ENCODE measurements around the gene GBGT1. TPM values are rescaled to one million over a fixed set of nuclear protein-coding genes. Genes with fewer than 3 reads are reported as not detected.

GBGT1 gene
- total and polyA plus RNA-seq, 2 donors (not counting 3 experiments of a cell fraction or from before 2014, with no cell fraction given) = 35.6 to 56.3 TPM

GRCh38 chr9:133186736-133187135, 23.0 kb upstream of the GBGT1 start:
- Histone ChIP-seq H3K27ac (ENCODE audit: insufficient read depth, low read depth, low read length) (no peak overlapping the region), H3K9me1 (replicated peaks; ENCODE audit: control insufficient read depth, extremely low read depth, insufficient read depth, low read length) (no peaks in the 10 kb centered on the region), H3K79me2 (ENCODE audit: control insufficient read depth, insufficient read depth, low read length) (no peaks in the 10 kb centered on the region), H3K9me3 (replicated peaks; ENCODE audit: control insufficient read depth, insufficient read depth, low read length) (no peaks in the 10 kb centered on the region), H3K9ac (replicated peaks; ENCODE audit: extremely low read depth, insufficient read depth, low read length) (no peak overlapping the region), H3K27me3 (ENCODE audit: control insufficient read depth in 2 of 2, insufficient read depth in 2 of 2, low read length in 2 of 2) (peaks cover 5 to 9% of the 10 kb centered on the region in 2 experiments), H3K36me3 (ENCODE audit: control insufficient read depth in 2 of 2, extremely low read depth in 1 of 2, insufficient read depth in 2 of 2, low read length in 2 of 2) (no peaks in the 10 kb centered on the region), H3K4me1 (ENCODE audit: control insufficient read depth, extremely low read depth, insufficient read depth, low read length) (no peaks in the 10 kb centered on the region), H3K4me3 (replicated peaks in 1 of 3; ENCODE audit: insufficient read depth in 1 of 3, low read depth in 1 of 3, low read length in 3 of 3) (no peak overlapping the region), H2AFZ (ENCODE audit: low read depth, low read length) (no peak overlapping the region), H3K4me2 (ENCODE audit: insufficient read depth, low read length) (no peak overlapping the region), H4K20me1 (replicated peaks; ENCODE audit: control insufficient read depth, extremely low read depth, insufficient read depth, low read length) (no peaks in the 10 kb centered on the region)
- POLR2A ChIA-PET = no interaction called here
- DNase-seq (ENCODE audit: low read depth, low spot score) (no peak), FAIRE-seq (no peak)
- dilution Hi-C loops (cut with MboI; ENCODE audit: extremely low pct_ligation_motif_present, low sequenced_read_pairs) (no loop called here), intact Hi-C loops (cut with micrococcal nuclease) (loop anchor here (1.0 to 5.0 kb wide), 3 partner anchors 53 to 300 kb away; partner anchors contain the start of genes MED22 and RPL7A)
- TF ChIP-seq POLR2AphosphoS5 (IDR thresholded peaks at IDR 0.05; ENCODE audit: insufficient read depth, low read depth, low read length) = no peak
- TF ChIP-seq JUN (IDR thresholded peaks at IDR 0.05; ENCODE audit: borderline replicate concordance, insufficient read depth, insufficient read length, low read depth) = no peak
- no peak for TF ChIP-seq POLR2A (IDR thresholded peaks at IDR 0.05; ENCODE audit: low read depth, low read length)
- TF ChIP-seq GATA2 (IDR thresholded peaks at IDR 0.05; ENCODE audit: insufficient read depth, insufficient read length, low read depth, low read length) = no peak
- no peak for TF ChIP-seq EZH2 (IDR thresholded peaks at IDR 0.05; ENCODE audit: borderline replicate concordance, low read depth, low read length, severe bottlenecking)
- no TSS peak for BruUV-seq (replicated peaks)
- CTCF ChIA-PET = interaction anchor here (0.7 to 3.9 kb wide), 30 partner anchors 7 to 539 kb away, joined by 3 to 142 read pairs (median 8); partner anchors contain the start of genes GTF3C5, SLC2A6 and SURF6

GRCh38 chr9:133184971-133185370, 21.3 kb upstream of the GBGT1 start:
- intact Hi-C loops (cut with micrococcal nuclease) = loop anchor here (1.0 to 5.0 kb wide), 2 partner anchors 144 to 162 kb away; partner anchors contain the start of genes MED22 and RPL7A
- H3K4me1 ChIP-seq (ENCODE audit: control insufficient read depth, extremely low read depth, insufficient read depth, low read length) = no peaks in the 10 kb centered on the region
- H3K4me3 ChIP-seq (replicated peaks in 1 of 3; ENCODE audit: insufficient read depth in 1 of 3, low read depth in 1 of 3, low read length in 3 of 3) = no peak overlapping the region
- H3K27me3 ChIP-seq (ENCODE audit: control insufficient read depth in 2 of 2, insufficient read depth in 2 of 2, low read length in 2 of 2) = peaks cover 5 to 9% of the 10 kb centered on the region in 2 experiments
- no peaks in the 10 kb centered on the region for H4K20me1 ChIP-seq (replicated peaks; ENCODE audit: control insufficient read depth, extremely low read depth, insufficient read depth, low read length)
- no peaks in the 10 kb centered on the region for H3K36me3 ChIP-seq (ENCODE audit: control insufficient read depth in 2 of 2, extremely low read depth in 1 of 2, insufficient read depth in 2 of 2, low read length in 2 of 2)
- dilution Hi-C loops (cut with MboI; ENCODE audit: extremely low pct_ligation_motif_present, low sequenced_read_pairs) = no loop called here
- no TSS peak for BruUV-seq (replicated peaks)
- no peaks in the 10 kb centered on the region for H3K9me3 ChIP-seq (replicated peaks; ENCODE audit: control insufficient read depth, insufficient read depth, low read length)
- no peaks in the 10 kb centered on the region for H3K9me1 ChIP-seq (replicated peaks; ENCODE audit: control insufficient read depth, extremely low read depth, insufficient read depth, low read length)
- TF ChIP-seq POLR2AphosphoS5 (IDR thresholded peaks at IDR 0.05; ENCODE audit: insufficient read depth, low read depth, low read length) (no peak), CTCF (IDR thresholded peaks at IDR 0.05; ENCODE audit: extremely low read depth in 1 of 2, insufficient read depth in 1 of 2, low read depth in 1 of 2, low read length in 2 of 2) (peak; percentile 57 to 60), GATA2 (IDR thresholded peaks at IDR 0.05; ENCODE audit: insufficient read depth, insufficient read length, low read depth, low read length) (no peak), FOS (IDR thresholded peaks at IDR 0.05; ENCODE audit: borderline replicate concordance, insufficient read depth, low read length) (no peak)
- CTCF ChIA-PET = interaction anchor here (1.0 to 3.9 kb wide), 14 partner anchors 17 to 305 kb away, joined by 3 to 142 read pairs (median 8); partner anchors contain the start of genes SURF1 and SURF6
- H3K27ac ChIP-seq (ENCODE audit: insufficient read depth, low read depth, low read length) = no peak overlapping the region
- no peak overlapping the region for H3K4me2 ChIP-seq (ENCODE audit: insufficient read depth, low read length)
- DNase-seq (ENCODE audit: low read depth, low spot score) (peak; percentile 72), FAIRE-seq (peak; percentile 96)
- no peaks in the 10 kb centered on the region for H3K79me2 ChIP-seq (ENCODE audit: control insufficient read depth, insufficient read depth, low read length)
- POLR2A ChIA-PET = no interaction called here
- H2AFZ ChIP-seq (ENCODE audit: low read depth, low read length) = no peak overlapping the region
- H3K9ac ChIP-seq (replicated peaks; ENCODE audit: extremely low read depth, insufficient read depth, low read length) = no peak overlapping the region

All from endothelial cell of umbilical vein (primary cell).